Upper lobe of left lung (tissue), 6 donors: ENCODE results near the gene TMEM51. TPM values are rescaled to one million over a fixed set of nuclear protein-coding genes. Genes with fewer than 3 reads are reported as not detected.

Experiments
- ATAC-seq, 2 donors: fragments of 200-7000 bp; cut with Tn5 transposase; one replicate each; pipeline ENCODE4 v1.9.1; 2022; ENCODE audit warnings: mild to moderate bottlenecking in 2 of 2, moderate library complexity in 2 of 2; ENCODE audit not compliant: low FRiP score in 2 of 2
- DNase-seq, 2 donors: peaks; one replicate each; pipeline ENCODE4 v3.0.0-alpha.2; 2019 to 2020
- H3K27ac ChIP-seq, 4 donors: fragments of 200-600 bp; sonication (generic); one replicate each; pipeline ENCODE4 v1.5.1; 2016 to 2019
- H3K27me3 ChIP-seq, 4 donors: fragments of 200-600 bp; sonication (generic); one replicate each; pipeline ENCODE4 v1.5.1; 2017 to 2019
- H3K36me3 ChIP-seq, 4 donors: fragments of 200-600 bp; sonication (generic); one replicate each; pipeline ENCODE4 v1.5.1; 2016 to 2019
- H3K4me1 ChIP-seq, 4 donors: fragments of 200-600 bp; sonication (generic); one replicate each; pipeline ENCODE4 v1.5.1; 2018 to 2019
- H3K4me3 ChIP-seq, 4 donors: fragments of 200-600 bp; sonication (generic); one replicate each; pipeline ENCODE4 v1.5.1; 2017 to 2019; ENCODE audit warnings: mild to moderate bottlenecking in 2 of 4, moderate library complexity in 1 of 4
- H3K9me3 ChIP-seq, 4 donors: fragments of 200-600 bp; sonication (generic); one replicate each; pipeline ENCODE4 v1.5.1; 2018 to 2019
- EP300 ChIP-seq, 4 donors: sonication (generic); formaldehyde crosslinking; IDR thresholded peaks; one replicate each; pipeline ENCODE4 v1.5.1; 2017; ENCODE audit warnings: antibody characterized with exemption in 4 of 4, control low read depth in 2 of 4
- POLR2A ChIP-seq, 4 donors: fragments of 450-650 bp; IDR thresholded peaks; one replicate each; pipeline ENCODE4 v1.5.1; 2016 to 2017; ENCODE audit warnings: antibody characterized with exemption in 4 of 4, mild to moderate bottlenecking in 2 of 4
- POLR2AphosphoS5 ChIP-seq, 2 donors: sonication (generic); formaldehyde crosslinking; IDR thresholded peaks; one replicate each; pipeline ENCODE4 v1.5.1; 2017; ENCODE audit warnings: antibody characterized with exemption in 2 of 2
- WGBS, 2 donors: methylation state at CpG; one replicate each; pipeline ENCODE4 v1.1.5; 2017 to 2018; 5-methylcytosine and 5-hydroxymethylcytosine counted together
- total RNA-seq, 6 donors: library from RNA; depleted of rRNA in 4 of 6; stranded (reverse); fragments of >200 nt in 4 of 6; gene quantifications; one replicate each; pipeline versions ENCODE4 v1.1.0 to v1.2.1, GENCODE V29; 2016 to 2021
- TF ChIP-seq, protein P1 (sequence below), 6 experiments: fragments of 450-650 bp in 4 of 6; fragments of 200-600 bp in 2 of 6; sonication (generic) in 2 of 6; IDR thresholded peaks; one replicate each; pipeline ENCODE4 v1.5.1; 2016 to 2019; ENCODE audit warnings: antibody characterized with exemption in 6 of 6
- donor health status: DM: no; HTN: no; CAD: no; lungs with moderate emphysema.
- donor health status: DM: no; HTN: yes; CAD: no; lungs with severe emphysema.

The TMEM51 gene
- total RNA-seq, 6 donors from 2014 or later = 6.3 to 22.4 (median 14.6) TPM

DNA sequence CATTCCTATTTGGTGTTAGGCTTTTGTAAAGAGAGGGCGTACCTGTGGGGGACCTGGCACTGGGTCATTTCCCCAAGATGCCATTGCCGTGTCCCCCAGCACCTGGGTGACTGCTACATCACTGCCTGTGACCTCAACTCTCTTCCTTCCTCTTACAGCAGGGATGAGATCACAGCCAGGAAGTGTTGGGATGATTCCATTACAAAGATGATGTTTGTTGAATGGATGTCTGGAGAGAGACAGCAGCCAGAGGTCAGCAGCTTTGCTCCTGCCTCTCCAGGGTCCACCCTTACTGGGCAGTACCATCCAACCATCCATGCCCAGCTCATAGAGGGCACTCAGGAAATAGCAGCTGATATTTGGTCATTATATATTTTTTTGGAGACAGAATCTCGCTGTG is 35.1 kb downstream of the TMEM51 start:
- ATAC-seq (no peak), DNase-seq (no peak)
- Histone ChIP-seq H3K27ac (peak overlapping the region in 3 of 4 donors; percentile 39 to 46 (median 40)), H3K4me3 (no peak overlapping the region), H3K27me3 (no peaks in the 10 kb centered on the region), H3K9me3 (no peaks in the 10 kb centered on the region), H3K36me3 (no peaks in the 10 kb centered on the region), H3K4me1 (peaks cover 16 to 26% (median 23%) of the 10 kb centered on the region in 4 donors)
- TF ChIP-seq POLR2A (IDR thresholded peaks at IDR 0.05) (no peak), POLR2AphosphoS5 (IDR thresholded peaks at IDR 0.05) (no peak), EP300 (IDR thresholded peaks at IDR 0.05) (peak in 2 of 4 donors; percentile 41 to 75)
- TF ChIP-seq, protein P1, sequence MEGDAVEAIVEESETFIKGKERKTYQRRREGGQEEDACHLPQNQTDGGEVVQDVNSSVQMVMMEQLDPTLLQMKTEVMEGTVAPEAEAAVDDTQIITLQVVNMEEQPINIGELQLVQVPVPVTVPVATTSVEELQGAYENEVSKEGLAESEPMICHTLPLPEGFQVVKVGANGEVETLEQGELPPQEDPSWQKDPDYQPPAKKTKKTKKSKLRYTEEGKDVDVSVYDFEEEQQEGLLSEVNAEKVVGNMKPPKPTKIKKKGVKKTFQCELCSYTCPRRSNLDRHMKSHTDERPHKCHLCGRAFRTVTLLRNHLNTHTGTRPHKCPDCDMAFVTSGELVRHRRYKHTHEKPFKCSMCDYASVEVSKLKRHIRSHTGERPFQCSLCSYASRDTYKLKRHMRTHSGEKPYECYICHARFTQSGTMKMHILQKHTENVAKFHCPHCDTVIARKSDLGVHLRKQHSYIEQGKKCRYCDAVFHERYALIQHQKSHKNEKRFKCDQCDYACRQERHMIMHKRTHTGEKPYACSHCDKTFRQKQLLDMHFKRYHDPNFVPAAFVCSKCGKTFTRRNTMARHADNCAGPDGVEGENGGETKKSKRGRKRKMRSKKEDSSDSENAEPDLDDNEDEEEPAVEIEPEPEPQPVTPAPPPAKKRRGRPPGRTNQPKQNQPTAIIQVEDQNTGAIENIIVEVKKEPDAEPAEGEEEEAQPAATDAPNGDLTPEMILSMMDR (IDR thresholded peaks at IDR 0.05) = no peak
- 56 to 61% methylated on average over 3 of the region's 3 CpGs for WGBS, 2 donors

DNA sequence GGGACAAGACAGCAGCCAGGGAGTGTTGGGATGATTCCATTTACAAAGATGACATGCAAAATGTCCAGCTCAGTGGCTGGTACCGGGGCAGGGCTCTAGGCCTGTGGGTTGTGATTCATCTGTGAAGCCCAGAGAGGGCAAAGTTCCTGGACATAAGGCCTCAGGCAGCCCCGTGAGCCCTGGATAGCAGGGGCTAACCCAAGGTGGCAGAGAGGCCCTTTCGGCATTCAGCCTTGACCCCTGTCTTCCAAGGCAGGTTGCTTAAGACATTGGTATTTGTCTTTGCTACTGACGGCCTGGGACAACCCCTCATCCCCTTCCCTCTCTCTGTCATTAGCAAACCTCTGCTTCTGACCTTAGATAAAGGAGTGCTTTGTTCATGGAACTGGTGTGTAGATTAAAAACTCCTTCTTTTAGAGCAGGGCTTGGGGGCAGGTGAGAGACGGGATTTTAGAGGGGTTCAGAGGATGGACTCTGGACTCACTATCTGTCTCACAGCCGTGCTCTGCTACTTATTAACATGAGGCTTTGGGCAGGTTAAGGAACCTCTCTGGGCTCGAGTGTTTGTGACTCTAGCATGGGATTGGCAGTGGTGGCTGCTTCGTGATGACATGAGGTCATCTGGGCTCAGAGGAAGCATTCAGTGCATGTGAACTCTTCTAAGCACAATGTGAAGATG is 36.3 kb downstream of the TMEM51 start:
- no peak for DNase-seq
- H3K27ac ChIP-seq = no peak overlapping the region
- WGBS, 2 donors = 82% methylated on average over 8 of the region's 8 CpGs
- no peak overlapping the region for H3K4me3 ChIP-seq
- no peaks in the 10 kb centered on the region for H3K27me3 ChIP-seq
- H3K36me3 ChIP-seq = no peaks in the 10 kb centered on the region
- peaks cover 16 to 26% (median 23%) of the 10 kb centered on the region in 4 donors for H3K4me1 ChIP-seq
- TF ChIP-seq, protein P1 (IDR thresholded peaks at IDR 0.05) = no peak
- TF ChIP-seq EP300 (IDR thresholded peaks at IDR 0.05) (no peak), POLR2A (IDR thresholded peaks at IDR 0.05) (no peak), POLR2AphosphoS5 (IDR thresholded peaks at IDR 0.05) (no peak)
- ATAC-seq = no peak
- H3K9me3 ChIP-seq = no peaks in the 10 kb centered on the region

DNA sequence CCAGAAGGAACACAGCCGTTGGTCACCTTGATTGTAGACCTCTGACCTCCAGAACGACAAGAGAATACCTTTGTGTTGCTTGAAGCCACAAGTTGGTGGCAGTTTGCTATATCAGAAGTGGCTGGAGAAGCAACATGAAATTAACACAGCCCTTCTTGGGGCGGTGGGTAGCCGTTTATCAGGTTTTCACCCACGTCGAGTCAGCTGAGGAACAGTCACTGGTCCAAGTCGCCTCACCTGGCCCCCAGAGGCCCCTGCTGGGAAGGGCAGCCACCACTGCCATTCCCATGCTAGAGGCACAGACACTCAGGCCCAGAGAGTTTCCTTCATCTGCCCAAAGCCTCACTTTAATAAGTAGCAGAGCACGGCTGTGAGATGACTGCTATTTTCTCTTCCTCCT is 37.7 kb downstream of the TMEM51 start:
- H3K36me3 ChIP-seq = no peaks in the 10 kb centered on the region
- no peak for ATAC-seq
- no peaks in the 10 kb centered on the region for H3K27me3 ChIP-seq
- no peak for TF ChIP-seq EP300 (IDR thresholded peaks at IDR 0.05)
- TF ChIP-seq POLR2AphosphoS5 (IDR thresholded peaks at IDR 0.05) = no peak
- no peak for TF ChIP-seq POLR2A (IDR thresholded peaks at IDR 0.05)
- TF ChIP-seq, protein P1 (IDR thresholded peaks at IDR 0.05) = no peak
- peaks cover 16 to 26% (median 23%) of the 10 kb centered on the region in 4 donors for H3K4me1 ChIP-seq
- no peak for DNase-seq
- WGBS, 2 donors = 81 to 86% methylated on average over 8 of the region's 8 CpGs
- no peak overlapping the region for H3K27ac ChIP-seq
- H3K4me3 ChIP-seq = no peak overlapping the region
- no peaks in the 10 kb centered on the region for H3K9me3 ChIP-seq

DNA sequence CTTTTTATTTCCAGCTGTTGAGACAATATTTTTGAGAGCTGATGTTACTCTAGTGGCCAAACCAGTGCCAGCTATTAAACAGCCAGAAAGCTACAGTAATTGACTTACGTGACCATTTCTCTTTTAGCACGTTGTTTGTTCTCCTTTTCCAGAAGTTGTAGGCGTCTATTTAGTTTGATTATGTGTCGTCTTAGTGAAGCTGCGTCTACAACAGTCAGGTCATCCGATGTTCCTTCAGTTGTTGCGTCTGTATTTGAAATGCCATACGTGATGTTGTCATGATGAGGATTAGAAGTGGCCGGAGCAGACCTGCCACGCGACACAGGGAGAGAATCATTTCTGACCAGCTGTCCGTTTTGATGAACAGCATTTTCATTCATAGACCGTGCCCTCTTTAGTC is 38.2 kb downstream of the TMEM51 start:
- Histone ChIP-seq H3K27ac (no peak overlapping the region), H3K27me3 (no peaks in the 10 kb centered on the region), H3K4me3 (no peak overlapping the region), H3K36me3 (no peaks in the 10 kb centered on the region), H3K4me1 (peaks cover 16 to 26% (median 21%) of the 10 kb centered on the region in 4 donors), H3K9me3 (no peaks in the 10 kb centered on the region)
- ATAC-seq = no peak
- 70 to 89% methylated on average over 13 of the region's 13 CpGs for WGBS, 2 donors
- TF ChIP-seq POLR2AphosphoS5 (IDR thresholded peaks at IDR 0.05) (no peak), EP300 (IDR thresholded peaks at IDR 0.05) (no peak), POLR2A (IDR thresholded peaks at IDR 0.05) (no peak)
- TF ChIP-seq, protein P1 (IDR thresholded peaks at IDR 0.05) = no peak
- no peak for DNase-seq
